Activated T-helper 1 cell treated with anti-CD3 and anti-CD28 coated beads, Interleukin-12 subunit alpha, Interleukin-12 subunit beta, Interleukin-2, Interleukin-4 antibody, amounts not matched to agents 30 ng/mL and 10 ng/mL and 1 ng/mL, durations not matched to agents 14 hours and 24 hours and 36 hours (primary cell): Measurements from ENCODE around the gene GCSAM. TPM values are rescaled to one million over a fixed set of nuclear protein-coding genes. Genes with fewer than 3 reads are reported as not detected.

Experiments used
- DNase-seq: peaks from one replicate; pipeline ENCODE4 v3.0.0; 2021; ENCODE audit warnings: low spot score
- H3K27ac Mint-ChIP-seq: one replicate; pipeline ENCODE4 v1.8.0; 2021; ENCODE audit warnings: mild to moderate bottlenecking, mixed read lengths
- H3K27me3 Mint-ChIP-seq: one replicate; pipeline ENCODE4 v1.8.0; 2022; ENCODE audit warnings: mild to moderate bottlenecking, moderate library complexity, mixed read lengths; ENCODE audit not compliant: insufficient read depth
- H3K36me3 Mint-ChIP-seq: one replicate; pipeline ENCODE4 v1.8.0; 2021; ENCODE audit warnings: low read depth, mixed read lengths
- H3K4me1 Mint-ChIP-seq: one replicate; pipeline ENCODE4 v1.8.0; 2021; ENCODE audit warnings: low read depth, mixed read lengths
- H3K4me3 Mint-ChIP-seq: one replicate; pipeline ENCODE4 v1.8.0; 2021; ENCODE audit warnings: mild to moderate bottlenecking, moderate library complexity, mixed read lengths
- H3K9me3 Mint-ChIP-seq: one replicate; pipeline ENCODE4 v1.8.0; 2021; ENCODE audit warnings: mixed read lengths
- intact Hi-C: fragments of 100-400 bp; cut with micrococcal nuclease; formaldehyde crosslinking; loops from one replicate; pipeline ENCODE4 v1.15.1; 2024
- total RNA-seq: library from RNA; stranded (reverse); gene quantifications from 2 replicates; pipeline ENCODE4 v1.2.3, GENCODE V29; 2022

Gene GCSAM
- total RNA-seq, 1 donor from 2014 or later, result 2.8 TPM

DNA sequence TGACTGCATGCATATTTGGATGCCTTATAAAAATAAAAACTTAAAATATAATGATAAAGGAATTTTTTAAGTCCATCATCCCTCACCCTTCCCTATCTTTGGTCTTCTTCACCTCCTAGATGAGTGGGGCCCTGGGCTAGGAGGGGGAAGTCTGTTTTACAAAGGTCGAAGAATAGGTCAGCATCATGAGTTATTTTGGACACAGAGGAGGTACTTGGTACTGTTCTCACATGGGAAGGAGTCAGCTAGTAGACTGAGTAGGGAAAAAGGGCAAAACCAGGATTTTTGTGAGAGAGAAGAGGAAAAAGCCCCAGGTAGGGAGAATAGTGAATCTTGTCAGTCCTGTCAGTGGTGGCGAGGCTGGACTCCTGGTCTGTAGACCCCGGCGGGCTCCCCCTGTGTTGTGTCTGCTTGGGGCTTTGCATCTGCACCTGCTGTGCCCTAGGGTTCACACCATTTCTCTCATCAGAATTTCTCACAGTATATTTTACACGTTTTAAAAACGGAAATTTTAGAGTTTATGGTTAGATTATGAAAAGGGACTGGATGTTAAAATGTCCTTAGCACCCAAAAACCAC lies 17.2 kb downstream of the GCSAM start:
- H3K27ac Mint-ChIP-seq, result no peak overlapping the region
- peaks cover 44% of the 10 kb centered on the region for H3K4me1 Mint-ChIP-seq
- H3K9me3 Mint-ChIP-seq, result no peaks in the 10 kb centered on the region
- intact Hi-C loops, result no loop called here
- DNase-seq, result no peak
- peaks cover 42% of the 10 kb centered on the region for H3K36me3 Mint-ChIP-seq
- H3K27me3 Mint-ChIP-seq, result no peaks in the 10 kb centered on the region
- H3K4me3 Mint-ChIP-seq, result no peak overlapping the region

DNA sequence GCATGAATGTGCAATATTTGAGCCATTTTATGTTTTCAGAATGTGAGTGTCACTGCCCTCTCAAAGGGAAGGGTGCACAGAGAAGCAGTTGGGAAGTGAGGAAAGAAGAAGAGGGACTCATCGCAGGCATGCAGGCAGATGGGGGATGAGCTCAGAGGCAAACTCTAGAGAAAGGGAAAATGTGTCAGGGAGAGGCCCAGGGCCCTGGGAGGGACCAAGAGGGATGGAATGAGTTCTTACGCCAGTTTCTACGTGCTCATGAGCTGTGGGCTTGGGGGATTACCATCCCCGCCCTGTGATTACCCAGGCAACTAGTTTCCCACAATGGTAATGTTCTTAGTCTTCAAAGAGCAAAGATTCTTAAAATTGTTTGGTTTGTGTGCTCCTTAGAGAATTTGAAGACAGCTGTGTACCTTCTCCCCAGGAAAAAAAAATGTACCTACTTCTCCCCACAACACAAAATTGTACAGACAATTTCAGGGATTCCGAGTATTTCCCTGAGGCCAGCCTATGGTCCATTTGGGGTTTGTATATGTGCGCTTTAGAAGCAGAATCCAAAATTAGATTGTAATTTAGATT lies 17.8 kb downstream of the GCSAM start:
- H3K27ac Mint-ChIP-seq, result peak overlapping the region; percentile 53
- H3K27me3 Mint-ChIP-seq, result no peaks in the 10 kb centered on the region
- H3K36me3 Mint-ChIP-seq, result peaks cover 44% of the 10 kb centered on the region
- no peaks in the 10 kb centered on the region for H3K9me3 Mint-ChIP-seq
- H3K4me3 Mint-ChIP-seq, result no peak overlapping the region
- peaks cover 39% of the 10 kb centered on the region for H3K4me1 Mint-ChIP-seq
- intact Hi-C loops, result no loop called here
- DNase-seq, result no peak

DNA sequence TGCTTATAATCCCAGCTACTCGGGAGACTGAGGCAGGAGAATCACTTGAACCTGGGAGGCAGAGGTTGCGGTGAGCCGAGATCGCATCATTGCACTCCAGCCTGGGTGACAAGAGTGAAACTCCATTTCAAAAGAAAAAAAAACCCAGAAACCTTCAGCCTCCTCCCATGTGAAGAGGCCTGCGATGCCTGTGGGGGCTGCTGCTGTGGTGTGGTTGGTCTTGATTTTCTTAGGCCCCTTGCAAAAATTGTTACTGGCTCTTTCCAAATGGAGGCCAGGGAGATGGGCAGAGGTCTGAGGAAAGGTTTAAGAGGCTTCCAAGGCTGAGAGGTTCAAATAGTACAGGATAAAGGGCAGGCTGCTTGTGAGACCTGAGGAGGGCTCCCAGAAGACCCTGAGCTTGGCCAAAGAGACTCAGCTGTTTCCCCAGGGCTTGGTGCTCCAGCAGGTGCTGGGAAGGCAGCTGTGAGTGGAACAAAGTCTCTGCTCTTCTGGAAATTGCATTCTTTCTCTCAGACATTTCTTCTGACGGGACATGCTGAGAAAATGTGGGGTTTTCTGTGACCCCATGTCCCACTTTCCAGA lies 18.4 kb downstream of the GCSAM start:
- intact Hi-C loops, result no loop called here
- H3K4me3 Mint-ChIP-seq, result no peak overlapping the region
- no peak for DNase-seq
- H3K9me3 Mint-ChIP-seq, result no peaks in the 10 kb centered on the region
- peaks cover 44% of the 10 kb centered on the region for H3K36me3 Mint-ChIP-seq
- peak overlapping the region; percentile 53 for H3K27ac Mint-ChIP-seq
- peaks cover 33% of the 10 kb centered on the region for H3K4me1 Mint-ChIP-seq
- no peaks in the 10 kb centered on the region for H3K27me3 Mint-ChIP-seq

DNA sequence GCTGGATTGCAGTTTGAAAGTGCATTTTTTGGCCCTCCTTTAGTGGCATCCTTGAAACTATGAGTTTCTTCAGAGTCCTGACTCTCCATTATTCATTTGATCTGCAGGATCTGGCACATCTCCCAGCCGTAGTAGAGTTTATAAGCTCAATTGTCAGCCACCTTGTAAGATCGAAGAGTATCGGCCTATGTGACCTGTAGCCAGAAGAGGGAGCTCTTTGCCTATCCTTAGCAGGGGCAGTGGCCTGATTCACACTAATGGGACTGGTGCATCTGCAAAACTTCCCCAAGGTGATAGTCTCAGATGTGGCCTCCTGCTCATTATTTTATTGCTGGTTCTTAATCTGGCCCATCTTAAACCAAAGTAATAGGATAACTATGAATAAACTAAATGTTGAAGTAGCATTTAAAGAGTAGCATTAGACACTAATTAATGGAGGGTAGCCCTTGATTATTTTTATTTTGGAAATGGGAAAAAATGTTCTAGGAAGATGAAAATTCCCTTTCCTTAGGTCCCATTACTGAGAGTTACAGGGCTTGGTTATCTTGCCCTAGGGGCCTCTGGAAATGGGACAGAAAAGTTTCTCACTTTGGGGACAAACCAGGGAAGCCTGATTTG lies 21.2 kb downstream of the GCSAM start:
- DNase-seq, result peak; percentile 48
- no peak overlapping the region for H3K27ac Mint-ChIP-seq
- intact Hi-C loops, result loop anchor here (1.0 to 2.0 kb wide), 7 partner anchors 21 to 419 kb away; partner anchors contain the start of gene GCSAM
- H3K9me3 Mint-ChIP-seq, result no peaks in the 10 kb centered on the region
- no peaks in the 10 kb centered on the region for H3K27me3 Mint-ChIP-seq
- H3K4me1 Mint-ChIP-seq, result peaks cover 17% of the 10 kb centered on the region
- no peak overlapping the region for H3K4me3 Mint-ChIP-seq
- peaks cover 34% of the 10 kb centered on the region for H3K36me3 Mint-ChIP-seq

DNA sequence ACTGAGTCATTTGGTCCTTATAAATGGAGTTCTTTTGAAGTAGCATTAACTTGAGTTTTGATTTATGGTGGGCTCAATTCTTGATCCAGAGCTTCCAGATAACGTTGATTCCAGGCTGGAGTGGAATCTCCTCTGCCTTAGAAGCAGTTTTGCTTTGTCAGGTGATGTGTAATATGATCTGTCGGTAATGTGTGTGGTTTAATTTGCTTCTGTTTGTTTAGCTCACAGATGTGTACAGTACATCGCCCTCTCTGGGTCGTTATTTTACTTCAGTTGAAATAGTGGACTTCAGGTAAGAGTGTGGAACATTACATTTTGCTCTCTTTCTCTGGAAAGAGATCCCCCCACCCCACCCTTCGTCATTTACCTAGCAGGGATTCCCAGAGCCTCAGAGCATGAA lies 23.7 kb downstream of the GCSAM start:
- Mint-ChIP-seq H3K4me3 (no peak overlapping the region), H3K27ac (no peak overlapping the region), H3K36me3 (peaks cover 32% of the 10 kb centered on the region), H3K27me3 (no peaks in the 10 kb centered on the region), H3K4me1 (peaks cover 21% of the 10 kb centered on the region), H3K9me3 (no peaks in the 10 kb centered on the region)
- no peak for DNase-seq
- intact Hi-C loops, result no loop called here

DNA sequence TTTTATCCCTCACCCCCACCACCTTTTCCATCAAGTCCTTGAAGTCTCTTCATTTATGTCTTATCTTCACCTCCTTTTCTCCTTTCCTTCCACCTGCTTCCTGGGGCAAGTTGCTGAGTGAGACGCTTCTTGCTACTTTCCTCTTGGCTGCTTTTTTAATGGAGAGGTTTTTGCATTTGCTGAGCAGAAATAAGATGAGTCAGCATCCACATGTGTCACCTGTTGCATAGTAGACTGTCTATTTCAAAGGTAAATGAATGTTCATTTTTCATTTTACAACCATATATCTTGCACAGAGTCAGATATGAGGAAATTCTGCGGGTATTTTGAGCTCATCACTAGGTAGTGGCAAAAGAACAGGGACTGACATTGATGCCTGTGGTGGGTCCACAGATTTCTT lies 28.3 kb downstream of the GCSAM start:
- no peak for DNase-seq
- Mint-ChIP-seq H3K36me3 (peaks cover 21% of the 10 kb centered on the region), H3K4me3 (no peak overlapping the region), H3K9me3 (no peaks in the 10 kb centered on the region), H3K27me3 (no peaks in the 10 kb centered on the region), H3K4me1 (peaks cover 4% of the 10 kb centered on the region), H3K27ac (no peak overlapping the region)
- intact Hi-C loops, result no loop called here

DNA sequence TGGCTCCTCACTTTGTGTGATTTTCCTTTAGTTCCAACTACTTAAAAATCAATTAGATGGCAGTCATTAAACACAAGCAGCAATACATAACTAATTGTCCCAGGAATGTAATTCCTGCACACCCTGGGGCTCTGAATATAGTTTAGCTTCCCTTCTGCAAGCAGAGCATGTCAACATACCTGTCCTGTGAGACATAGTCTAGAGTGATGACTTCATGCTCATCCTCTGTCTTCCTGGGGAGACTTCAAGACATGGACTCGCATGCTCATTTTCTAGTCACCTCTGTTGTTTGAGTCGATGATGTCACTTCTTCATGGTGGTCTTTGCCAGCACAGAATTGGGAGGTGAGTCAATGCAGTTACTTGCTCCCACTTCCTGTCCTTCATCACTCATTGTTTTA lies 31.1 kb downstream of the GCSAM start:
- intact Hi-C loops, result no loop called here
- Mint-ChIP-seq H3K27me3 (no peaks in the 10 kb centered on the region), H3K9me3 (no peaks in the 10 kb centered on the region), H3K4me3 (no peak overlapping the region), H3K4me1 (peaks cover 18% of the 10 kb centered on the region), H3K27ac (no peak overlapping the region), H3K36me3 (peaks cover 27% of the 10 kb centered on the region)
- DNase-seq, result no peak

DNA sequence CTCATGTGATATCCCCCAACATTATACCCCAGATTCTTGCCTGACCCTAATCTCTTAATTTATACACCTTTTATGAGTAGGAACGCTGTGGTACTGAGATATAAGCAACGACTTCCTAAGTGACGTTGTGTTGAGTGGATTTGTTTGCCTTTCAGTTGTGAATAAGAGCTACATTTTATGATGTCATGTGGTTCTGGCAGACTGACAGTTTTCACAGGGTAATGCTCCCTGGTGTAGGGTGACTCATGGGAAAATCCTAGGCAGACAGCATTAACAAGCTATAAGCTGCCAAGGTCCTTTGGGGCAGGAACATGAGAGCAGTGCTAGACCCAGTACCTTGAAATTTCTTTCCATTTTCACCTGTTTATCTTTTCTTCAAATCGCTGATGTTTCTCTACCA lies 35.7 kb downstream of the GCSAM start:
- Mint-ChIP-seq H3K4me1 (peaks cover 36% of the 10 kb centered on the region), H3K27ac (peak overlapping the region; percentile 56), H3K36me3 (peaks cover 33% of the 10 kb centered on the region), H3K4me3 (no peak overlapping the region), H3K27me3 (no peaks in the 10 kb centered on the region), H3K9me3 (no peaks in the 10 kb centered on the region)
- no peak for DNase-seq
- intact Hi-C loops, result loop anchor here (1.0 kb wide), 1 partner anchor 11 kb away; the partner anchor contains the start of gene C3orf52

DNA sequence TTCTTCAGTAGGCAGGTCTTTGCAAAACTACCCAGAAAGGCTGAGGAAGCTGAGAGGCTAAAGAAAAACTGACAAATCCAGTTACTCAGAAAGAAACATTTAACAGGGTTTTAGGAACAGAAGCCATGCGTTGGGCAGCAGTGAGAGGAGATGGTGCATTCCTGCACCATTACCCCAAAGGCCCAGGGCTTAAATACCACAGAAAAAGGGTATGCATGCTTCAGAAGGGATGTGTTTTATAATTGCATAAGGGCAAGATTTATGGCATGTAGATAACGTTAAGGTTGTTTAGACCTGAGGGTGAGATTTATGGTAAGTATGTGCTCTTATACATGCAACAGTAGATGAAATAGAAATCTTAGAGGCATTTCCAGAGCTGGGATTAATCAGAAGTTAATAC lies 36.9 kb downstream of the GCSAM start:
- DNase-seq, result no peak
- Mint-ChIP-seq H3K9me3 (no peaks in the 10 kb centered on the region), H3K36me3 (peaks cover 33% of the 10 kb centered on the region), H3K4me3 (no peak overlapping the region), H3K27me3 (no peaks in the 10 kb centered on the region), H3K4me1 (peaks cover 43% of the 10 kb centered on the region), H3K27ac (no peak overlapping the region)
- intact Hi-C loops, result no loop called here

DNA sequence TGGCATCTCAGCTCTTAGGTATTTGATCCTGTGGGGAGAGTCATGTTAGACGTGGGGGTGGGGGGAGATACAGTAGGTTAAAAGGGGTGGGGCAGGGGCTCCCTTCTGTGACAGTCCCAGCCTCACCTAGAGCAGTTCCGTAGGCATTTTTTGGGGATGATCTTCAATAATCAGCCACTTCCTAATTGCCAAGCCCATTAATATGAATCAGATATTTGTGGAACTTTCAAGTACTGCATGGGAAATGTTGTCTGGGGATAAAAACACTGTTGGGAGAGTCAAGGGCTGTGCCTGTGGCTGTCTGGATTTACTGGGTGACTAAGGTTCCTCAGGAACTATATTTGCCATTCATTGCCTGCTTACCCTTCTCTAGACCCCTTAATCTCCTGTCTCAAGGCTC lies 37.3 kb downstream of the GCSAM start:
- H3K4me3 Mint-ChIP-seq, result no peak overlapping the region
- no peak for DNase-seq
- no peaks in the 10 kb centered on the region for H3K27me3 Mint-ChIP-seq
- peaks cover 47% of the 10 kb centered on the region for H3K4me1 Mint-ChIP-seq
- no peaks in the 10 kb centered on the region for H3K9me3 Mint-ChIP-seq
- H3K27ac Mint-ChIP-seq, result no peak overlapping the region
- intact Hi-C loops, result no loop called here
- H3K36me3 Mint-ChIP-seq, result peaks cover 36% of the 10 kb centered on the region

DNA sequence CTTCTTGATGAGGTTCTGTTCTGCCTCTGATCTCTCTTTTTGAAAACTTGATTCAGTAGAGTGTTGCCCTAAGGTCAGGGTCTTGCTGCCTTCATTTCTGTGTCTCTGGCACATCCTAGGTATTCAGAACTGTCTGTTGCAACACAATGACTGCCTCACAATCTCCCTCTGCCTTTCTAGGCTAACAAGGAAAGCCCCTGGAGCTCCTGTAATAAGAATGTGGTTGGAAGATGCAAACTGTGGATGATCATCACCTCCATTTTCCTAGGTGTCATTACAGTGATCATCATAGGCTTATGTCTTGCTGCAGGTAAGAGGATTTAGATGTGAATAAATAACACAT lies 39.9 kb downstream of the GCSAM start:
- Mint-ChIP-seq H3K36me3 (peaks cover 31% of the 10 kb centered on the region), H3K27ac (peak overlapping the region; percentile 55), H3K9me3 (no peaks in the 10 kb centered on the region), H3K4me1 (peaks cover 61% of the 10 kb centered on the region), H3K27me3 (no peaks in the 10 kb centered on the region), H3K4me3 (peak overlapping the region; percentile 51)
- no peak for DNase-seq
- intact Hi-C loops, result no loop called here

DNA sequence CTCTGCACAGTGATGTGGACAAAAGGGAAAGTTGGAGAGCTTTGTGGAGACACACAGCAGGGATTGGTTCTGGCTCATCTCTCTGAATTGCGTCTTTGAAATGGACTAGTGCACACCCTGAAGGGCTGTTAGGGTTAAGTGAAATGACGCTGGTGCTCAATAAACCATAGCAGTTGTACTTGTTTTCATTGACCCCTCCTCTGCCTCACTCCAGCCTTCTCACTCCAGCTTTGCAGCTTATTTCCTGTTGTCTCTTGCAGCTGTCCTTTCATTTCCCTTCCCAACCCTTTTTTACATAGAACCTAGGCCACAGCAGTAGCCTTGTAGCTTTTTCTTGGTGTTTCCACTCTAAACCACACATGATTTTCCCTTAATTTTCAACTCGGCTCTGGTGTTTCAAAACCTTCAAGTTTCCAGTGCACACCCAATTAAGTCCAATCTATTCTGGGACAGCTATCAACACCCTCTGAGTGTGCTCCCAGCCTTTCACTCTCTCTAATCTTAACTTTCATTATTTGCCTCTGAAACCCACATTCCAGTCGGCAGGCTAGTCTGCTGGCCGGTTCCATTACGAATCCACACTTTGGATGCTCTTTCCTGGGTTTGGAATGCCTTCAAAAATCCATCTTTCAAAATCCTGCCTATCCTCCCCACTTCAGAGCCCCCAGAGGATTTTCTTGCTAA lies 40.4 kb downstream of the GCSAM start:
- DNase-seq, result no peak
- Mint-ChIP-seq H3K4me3 (peak overlapping the region; percentile 51), H3K36me3 (peaks cover 29% of the 10 kb centered on the region), H3K27me3 (no peaks in the 10 kb centered on the region), H3K4me1 (peaks cover 61% of the 10 kb centered on the region), H3K9me3 (no peaks in the 10 kb centered on the region), H3K27ac (peak overlapping the region; percentile 55)
- intact Hi-C loops, result no loop called here
